ENCODE results near the gene TAAR9. TPM values are rescaled to one million over a fixed set of nuclear protein-coding genes. Genes with fewer than 3 reads are reported as not detected.

Gene TAAR9
- polyA plus RNA-seq, 1 donor (not counting 4 experiments of a cell fraction or from before 2014, with no cell fraction given) = not detected

DNA sequence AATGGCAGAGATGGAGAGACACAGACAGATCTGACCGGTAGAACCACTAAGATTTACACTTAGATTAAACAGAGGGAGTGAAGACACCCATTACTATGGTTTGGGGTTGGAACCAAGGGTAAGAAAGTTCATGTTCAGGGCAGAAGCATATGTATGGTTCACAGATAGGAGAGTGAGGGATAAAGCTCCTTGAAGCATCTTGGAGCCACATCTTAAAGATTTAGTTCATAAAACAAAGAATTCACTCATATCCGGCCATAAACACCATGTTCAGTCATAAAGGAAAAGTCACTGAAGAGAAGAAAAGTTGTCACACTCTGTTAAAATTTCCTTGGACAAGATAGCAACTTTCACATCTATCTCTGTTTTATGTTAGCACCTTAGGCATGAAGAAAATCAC, 43.1 kb upstream of the TAAR9 start:
- Histone ChIP-seq H4K20me1 (ENCODE audit: control insufficient read depth, extremely low read depth, insufficient read depth, low read length) (peaks cover 2% of the 10 kb centered on the region), H3K36me3 (ENCODE audit: control insufficient read depth in 2 of 2, extremely low read depth in 1 of 2, insufficient read depth in 2 of 2, low read length in 2 of 2) (peaks cover 8% of the 10 kb centered on the region in 2 experiments), H2AFZ (ENCODE audit: control insufficient read depth, low read length) (no peak overlapping the region), H3K4me1 (ENCODE audit: control insufficient read depth, extremely low read depth, insufficient read depth, low read length) (no peaks in the 10 kb centered on the region), H3K4me3 (ENCODE audit: control insufficient read depth in 2 of 3, extremely low read depth in 1 of 3, insufficient read depth in 2 of 3, low read depth in 1 of 3, low read length in 3 of 3) (no peak overlapping the region), H3K79me2 (ENCODE audit: control insufficient read depth, insufficient read depth, low read length) (peaks cover 62% of the 10 kb centered on the region), H3K4me2 (ENCODE audit: control insufficient read depth, extremely low read depth, insufficient read depth, low read depth, low read length) (no peak overlapping the region), H3K27me3 (ENCODE audit: control insufficient read depth, extremely low read depth, insufficient read depth, low read length) (no peaks in the 10 kb centered on the region), H3K9me3 (ENCODE audit: control insufficient read depth, low read depth, low read length) (no peaks in the 10 kb centered on the region), H3K9me1 (ENCODE audit: control insufficient read depth, extremely low read depth, insufficient read depth, low read length) (no peaks in the 10 kb centered on the region), H3K9ac (ENCODE audit: control insufficient read depth, extremely low read depth, insufficient read depth, low read length) (no peak overlapping the region), H3K27ac (ENCODE audit: control insufficient read depth, insufficient read depth, low read length) (no peak overlapping the region)
- DNase-seq (ENCODE audit: low read depth, low spot score) (no peak), FAIRE-seq (no peak)
- TF ChIP-seq, protein P1, sequence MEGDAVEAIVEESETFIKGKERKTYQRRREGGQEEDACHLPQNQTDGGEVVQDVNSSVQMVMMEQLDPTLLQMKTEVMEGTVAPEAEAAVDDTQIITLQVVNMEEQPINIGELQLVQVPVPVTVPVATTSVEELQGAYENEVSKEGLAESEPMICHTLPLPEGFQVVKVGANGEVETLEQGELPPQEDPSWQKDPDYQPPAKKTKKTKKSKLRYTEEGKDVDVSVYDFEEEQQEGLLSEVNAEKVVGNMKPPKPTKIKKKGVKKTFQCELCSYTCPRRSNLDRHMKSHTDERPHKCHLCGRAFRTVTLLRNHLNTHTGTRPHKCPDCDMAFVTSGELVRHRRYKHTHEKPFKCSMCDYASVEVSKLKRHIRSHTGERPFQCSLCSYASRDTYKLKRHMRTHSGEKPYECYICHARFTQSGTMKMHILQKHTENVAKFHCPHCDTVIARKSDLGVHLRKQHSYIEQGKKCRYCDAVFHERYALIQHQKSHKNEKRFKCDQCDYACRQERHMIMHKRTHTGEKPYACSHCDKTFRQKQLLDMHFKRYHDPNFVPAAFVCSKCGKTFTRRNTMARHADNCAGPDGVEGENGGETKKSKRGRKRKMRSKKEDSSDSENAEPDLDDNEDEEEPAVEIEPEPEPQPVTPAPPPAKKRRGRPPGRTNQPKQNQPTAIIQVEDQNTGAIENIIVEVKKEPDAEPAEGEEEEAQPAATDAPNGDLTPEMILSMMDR (optimal IDR thresholded peaks at IDR 0.05 in 1 of 3, IDR thresholded peaks at IDR 0.05 in 1 of 3, conservative IDR thresholded peaks at IDR 0.05 in 1 of 3; ENCODE audit: extremely low read depth in 1 of 3, insufficient read depth in 2 of 3, low read length in 3 of 3) = no peak
- no peak for TF ChIP-seq EZH2 (IDR thresholded peaks at IDR 0.05; ENCODE audit: low read length)
- dilution Hi-C loops (cut with MboI; ENCODE audit: extremely low pct_ligation_motif_present, low sequenced_read_pairs) = no loop called here

DNA sequence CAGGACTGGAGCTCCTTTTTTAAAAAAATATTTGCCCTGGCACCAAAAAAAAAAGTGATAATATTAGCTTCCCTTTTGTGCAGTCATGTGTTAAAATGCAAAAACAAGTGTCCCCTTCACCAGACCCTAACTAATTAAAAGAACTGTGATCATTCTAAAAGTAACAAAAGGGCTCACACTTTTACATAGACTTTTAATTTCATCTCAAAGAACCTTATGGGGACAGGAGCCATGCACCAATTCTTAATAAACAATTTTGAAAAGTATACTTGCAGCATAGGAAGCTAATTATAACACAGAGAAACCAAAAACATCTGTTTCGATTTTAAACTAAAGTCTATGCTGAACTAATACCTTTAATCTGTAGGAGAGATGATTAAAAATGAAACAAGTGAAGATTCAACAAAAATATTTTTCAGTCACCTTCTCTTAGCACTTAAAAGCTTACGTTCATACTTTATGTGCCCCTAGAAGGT, 42.4 kb upstream of the TAAR9 start:
- Histone ChIP-seq H3K4me2 (ENCODE audit: control insufficient read depth, extremely low read depth, insufficient read depth, low read depth, low read length) (no peak overlapping the region), H4K20me1 (ENCODE audit: control insufficient read depth, extremely low read depth, insufficient read depth, low read length) (peaks cover 2% of the 10 kb centered on the region), H3K4me3 (ENCODE audit: control insufficient read depth in 2 of 3, extremely low read depth in 1 of 3, insufficient read depth in 2 of 3, low read depth in 1 of 3, low read length in 3 of 3) (no peak overlapping the region), H3K9me1 (ENCODE audit: control insufficient read depth, extremely low read depth, insufficient read depth, low read length) (no peaks in the 10 kb centered on the region), H3K9ac (ENCODE audit: control insufficient read depth, extremely low read depth, insufficient read depth, low read length) (no peak overlapping the region), H3K9me3 (ENCODE audit: control insufficient read depth, low read depth, low read length) (no peaks in the 10 kb centered on the region), H3K36me3 (ENCODE audit: control insufficient read depth in 2 of 2, extremely low read depth in 1 of 2, insufficient read depth in 2 of 2, low read length in 2 of 2) (peaks cover 6 to 8% of the 10 kb centered on the region in 2 experiments), H3K27ac (ENCODE audit: control insufficient read depth, insufficient read depth, low read length) (no peak overlapping the region), H3K27me3 (ENCODE audit: control insufficient read depth, extremely low read depth, insufficient read depth, low read length) (no peaks in the 10 kb centered on the region), H3K4me1 (ENCODE audit: control insufficient read depth, extremely low read depth, insufficient read depth, low read length) (no peaks in the 10 kb centered on the region), H2AFZ (ENCODE audit: control insufficient read depth, low read length) (no peak overlapping the region), H3K79me2 (ENCODE audit: control insufficient read depth, insufficient read depth, low read length) (peaks cover 57% of the 10 kb centered on the region)
- dilution Hi-C loops (cut with MboI; ENCODE audit: extremely low pct_ligation_motif_present, low sequenced_read_pairs) = no loop called here
- TF ChIP-seq, protein P1 (optimal IDR thresholded peaks at IDR 0.05 in 1 of 3, IDR thresholded peaks at IDR 0.05 in 1 of 3, conservative IDR thresholded peaks at IDR 0.05 in 1 of 3; ENCODE audit: extremely low read depth in 1 of 3, insufficient read depth in 2 of 3, low read length in 3 of 3) = no peak
- no peak for TF ChIP-seq EZH2 (IDR thresholded peaks at IDR 0.05; ENCODE audit: low read length)
- DNase-seq (ENCODE audit: low read depth, low spot score) (no peak), FAIRE-seq (no peak)
